RWPE1 (cell line): ENCODE measurements around the gene UBE2E1.
"Not testable (repeated sequence)": the region's sequence is repeated elsewhere in the genome, so short reads cannot be mapped to it uniquely, and the experiment has no call there.

Experiments
- CTCF ChIA-PET: fragments of 350-600 bp; sonication (Branson Sonifier 250); formaldehyde crosslinking; extraction: SDS; loops from one replicate; lab custom pipeline; 2021; lab: Yijun Ruan, JAX
- POLR2A ChIA-PET: fragments of 400-600 bp; formaldehyde crosslinking; extraction: SDS; loops from one replicate; lab custom pipeline; 2020; ENCODE audit warnings: antibody characterized with exemption; ENCODE audit not compliant: low non-redundant PET; lab: Yijun Ruan, JAX
- DNase-seq: peaks from one replicate; pipeline ENCODE4 v3.0.0; 2012; ENCODE audit warnings: low spot score
- H3K27ac ChIP-seq: fragments of 450-650 bp; 2 replicates; pipeline ENCODE4 v1.5.1; 2017
- TF ChIP-seq, protein P1 (sequence below): fragments of 450-650 bp; conservative IDR thresholded peaks from 2 replicates; pipeline ENCODE4 v1.5.1; 2017; ENCODE audit warnings: low read depth, mild to moderate bottlenecking

UBE2E1 gene

GRCh38 chr3:23909341-23909740, 103.6 kb downstream of the UBE2E1 start:
- POLR2A ChIA-PET: no interaction called here
- CTCF ChIA-PET: interaction anchor here (0.7 kb wide), 1 partner anchor 14 kb away, joined by 4 read pairs; no protein-coding TSS in a partner anchor
- no peak for DNase-seq
- no peak overlapping the region for H3K27ac ChIP-seq
- TF ChIP-seq, protein P1, sequence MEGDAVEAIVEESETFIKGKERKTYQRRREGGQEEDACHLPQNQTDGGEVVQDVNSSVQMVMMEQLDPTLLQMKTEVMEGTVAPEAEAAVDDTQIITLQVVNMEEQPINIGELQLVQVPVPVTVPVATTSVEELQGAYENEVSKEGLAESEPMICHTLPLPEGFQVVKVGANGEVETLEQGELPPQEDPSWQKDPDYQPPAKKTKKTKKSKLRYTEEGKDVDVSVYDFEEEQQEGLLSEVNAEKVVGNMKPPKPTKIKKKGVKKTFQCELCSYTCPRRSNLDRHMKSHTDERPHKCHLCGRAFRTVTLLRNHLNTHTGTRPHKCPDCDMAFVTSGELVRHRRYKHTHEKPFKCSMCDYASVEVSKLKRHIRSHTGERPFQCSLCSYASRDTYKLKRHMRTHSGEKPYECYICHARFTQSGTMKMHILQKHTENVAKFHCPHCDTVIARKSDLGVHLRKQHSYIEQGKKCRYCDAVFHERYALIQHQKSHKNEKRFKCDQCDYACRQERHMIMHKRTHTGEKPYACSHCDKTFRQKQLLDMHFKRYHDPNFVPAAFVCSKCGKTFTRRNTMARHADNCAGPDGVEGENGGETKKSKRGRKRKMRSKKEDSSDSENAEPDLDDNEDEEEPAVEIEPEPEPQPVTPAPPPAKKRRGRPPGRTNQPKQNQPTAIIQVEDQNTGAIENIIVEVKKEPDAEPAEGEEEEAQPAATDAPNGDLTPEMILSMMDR: no peak

GRCh38 chr3:23911397-23911796, 105.6 kb downstream of the UBE2E1 start:
- POLR2A ChIA-PET: no interaction called here
- H3K27ac ChIP-seq: no peak overlapping the region
- TF ChIP-seq, protein P1: no peak
- no peak for DNase-seq
- CTCF ChIA-PET: no interaction called here

DNA sequence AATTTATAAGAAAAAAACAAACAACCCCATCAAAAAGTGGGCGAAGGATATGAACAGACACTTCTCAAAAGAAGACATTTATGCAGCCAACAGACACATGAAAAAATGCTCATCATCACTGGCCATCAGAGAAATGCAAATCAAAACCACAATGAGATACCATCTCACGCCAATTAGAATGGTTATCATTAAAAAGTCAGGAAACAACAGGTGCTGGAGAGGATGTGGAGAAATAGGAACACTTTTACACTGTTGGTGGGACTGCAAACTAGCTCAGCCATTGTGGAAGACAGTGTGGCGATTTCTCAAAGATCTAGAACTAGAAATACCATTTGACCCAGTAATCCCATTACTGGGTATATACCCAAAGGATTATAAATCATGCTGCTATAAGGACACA, 106.6 kb downstream of the UBE2E1 start:
- CTCF ChIA-PET, DNase-seq, H3K27ac ChIP-seq, POLR2A ChIA-PET: not testable (repeated sequence)

DNA sequence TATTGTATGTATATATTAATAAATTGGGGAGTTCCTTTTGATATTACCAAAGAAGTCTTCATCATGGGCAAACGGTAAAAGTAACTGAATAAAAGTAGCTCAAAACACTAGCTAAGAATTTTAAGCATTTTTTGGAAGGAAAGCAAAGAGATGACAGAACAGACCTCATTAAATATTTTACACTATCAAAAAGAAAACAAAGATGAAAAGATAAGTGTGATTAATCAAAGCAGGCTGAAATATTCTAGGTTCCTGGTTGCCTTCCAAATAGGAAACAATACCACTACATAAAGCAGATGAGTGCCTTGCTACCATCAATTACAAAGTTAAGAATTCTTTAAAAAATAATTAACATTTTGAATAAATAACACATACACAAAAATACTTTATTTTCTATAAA, 107.4 kb downstream of the UBE2E1 start:
- no peak overlapping the region for H3K27ac ChIP-seq
- ChIA-PET POLR2A (no interaction called here), CTCF (no interaction called here)
- TF ChIP-seq, protein P1: no peak
- no peak for DNase-seq

GRCh38 chr3:23913873-23914743, 108.4 kb downstream of the UBE2E1 start:
- DNase-seq: no peak
- TF ChIP-seq, protein P1: no peak
- POLR2A ChIA-PET: no interaction called here
- CTCF ChIA-PET: no interaction called here
- H3K27ac ChIP-seq: no peak overlapping the region

DNA sequence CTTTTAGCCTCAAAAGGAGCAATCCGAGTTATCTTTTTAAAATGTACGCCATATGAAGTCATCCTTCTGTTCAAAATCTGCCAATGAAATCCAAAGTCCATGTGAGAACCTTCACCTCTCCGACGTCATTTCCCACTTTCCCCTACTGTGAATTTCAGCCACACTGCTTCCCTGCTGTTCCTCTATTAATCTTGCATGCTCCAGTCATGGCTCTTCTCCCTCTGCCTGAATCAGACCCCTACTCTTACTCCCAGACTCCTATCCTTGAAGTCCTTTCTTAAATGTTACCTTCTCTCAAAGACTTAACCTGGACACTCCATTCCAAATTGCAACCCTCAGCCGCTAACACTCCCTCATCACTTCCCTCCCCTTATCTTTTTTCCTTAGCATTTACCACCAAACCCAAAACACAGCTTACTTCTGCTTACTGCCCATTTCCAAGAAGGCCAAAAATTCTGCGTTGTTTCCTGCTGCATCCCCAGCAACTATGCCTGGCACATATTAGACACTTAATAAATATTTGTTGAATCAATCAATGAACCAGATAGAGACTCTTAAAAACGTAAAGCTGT, 109.9 kb downstream of the UBE2E1 start:
- ChIA-PET POLR2A (no interaction called here), CTCF (interaction anchor here (0.6 kb wide), 1 partner anchor 1812 kb away, joined by 3 read pairs; no protein-coding TSS in a partner anchor)
- no peak for DNase-seq
- no peak overlapping the region for H3K27ac ChIP-seq
- TF ChIP-seq, protein P1: no peak
